Panc1 (cell line): ENCODE measurements around the gene ALG10. TPM values are rescaled to one million over a fixed set of nuclear protein-coding genes. Genes with fewer than 3 reads are reported as not detected.
"Not testable (repeated sequence)": the region's sequence is repeated elsewhere in the genome, so short reads cannot be mapped to it uniquely, and the experiment has no call there.

ENCODE experiments used
- ATAC-seq: fragments of 200-7000 bp; cut with Tn5 transposase; 2 replicates; pipeline ENCODE4 v1.9.1; 2020; ENCODE audit warnings: mild to moderate bottlenecking, moderate library complexity
- Bru-seq: library from RNA; stranded (reverse); fragments of 400-500 nt; gene quantifications from one replicate; lab custom pipeline; 2021; lab: Mats Ljungman, UMichigan
- BruChase-seq, 2 experiments: library from RNA; stranded (reverse); fragments of 400-500 nt; gene quantifications; one replicate each; lab custom pipeline; 2021; lab: Mats Ljungman, UMichigan
- BruUV-seq: library from RNA; stranded (reverse); fragments of 400-500 nt; replicated peaks from 2 replicates; lab custom pipeline; 2021; lab: Mats Ljungman, UMichigan
- CTCF ChIA-PET: fragments of 300-600 bp; sonication (Branson Sonifier 250); formaldehyde crosslinking; loops from one replicate; lab custom pipeline; 2022; ENCODE audit warnings: antibody characterized with exemption; lab: Charles Lee
- POLR2A ChIA-PET: fragments of 300-600 bp; sonication (Branson Sonifier 250); formaldehyde crosslinking; loops from one replicate; lab custom pipeline; 2022; ENCODE audit warnings: antibody characterized with exemption; lab: Charles Lee
- DNase-seq: peaks from one replicate; pipeline ENCODE4 v3.0.0-alpha.2; 2010; ENCODE audit warnings: low read depth, low spot score
- H3K27ac ChIP-seq: 2 replicates; pipeline ENCODE4 v1.5.1; 2011; ENCODE audit warnings: mild to moderate bottlenecking, low read length, inconsistent platforms
- H3K27me3 ChIP-seq: fragments of 200-500 bp; sonication (Bioruptor generic); 2 replicates; pipeline ENCODE4 v1.6.0; 2014; ENCODE audit warnings: low read length, inconsistent platforms; ENCODE audit not compliant: control insufficient read depth, insufficient read depth
- H3K36me3 ChIP-seq: fragments of 200-500 bp; sonication (Bioruptor generic); 2 replicates; pipeline ENCODE4 v1.5.1; 2014; ENCODE audit warnings: inconsistent platforms, mild to moderate bottlenecking, low read length, moderate library complexity; ENCODE audit not compliant: control insufficient read depth, insufficient read depth
- H3K4me1 ChIP-seq: 2 replicates; pipeline ENCODE4 v1.5.1; 2011; ENCODE audit warnings: inconsistent platforms, mild to moderate bottlenecking, low read length, moderate library complexity; ENCODE audit not compliant: control insufficient read depth, insufficient read depth
- H3K4me3 ChIP-seq, 2 experiments: 2 replicates each; pipeline ENCODE4 v1.5.1; 2011 to 2012; ENCODE audit warnings: low read depth in 2 of 2, low read length in 2 of 2, mild to moderate bottlenecking in 2 of 2, inconsistent platforms in 1 of 2, moderate library complexity in 1 of 2
- H3K9me3 ChIP-seq: fragments of 200-500 bp; sonication (Bioruptor generic); 2 replicates; pipeline ENCODE4 v1.5.1; 2014; ENCODE audit warnings: low read depth, mild to moderate bottlenecking, inconsistent platforms, low read length, moderate library complexity; ENCODE audit not compliant: control insufficient read depth, insufficient read depth
- POLR2AphosphoS5 ChIP-seq: IDR thresholded peaks from 2 replicates; pipeline ENCODE4 v1.6.1; 2012; ENCODE audit warnings: mild to moderate bottlenecking, low read depth, low read length, moderate library complexity
- SIN3A ChIP-seq: IDR thresholded peaks from 2 replicates; pipeline ENCODE4 v1.6.1; 2012; ENCODE audit warnings: low read depth, mild to moderate bottlenecking, low read length, moderate library complexity, borderline replicate concordance; ENCODE audit not compliant: insufficient read depth
- TCF7L2 ChIP-seq: IDR thresholded peaks from 2 replicates; pipeline ENCODE4 v1.6.1; 2011; ENCODE audit warnings: mild to moderate bottlenecking, low read depth, low read length, inconsistent platforms
- in situ Hi-C: cut with HindIII; loops from 2 replicates; pipeline ENCODE4 v1.10.0; 2016; ENCODE audit warnings: low sequenced_read_pairs, low pct_unique_long_range_greater_than_20kb
- intact Hi-C: fragments of 100-400 bp; cut with micrococcal nuclease; formaldehyde crosslinking; loops from one replicate; pipeline ENCODE4 v1.10.0; 2022; ENCODE audit not compliant: unreplicated experiment
- long read RNA-seq: library from polyadenylated mRNA; unstranded; transcript quantifications from one replicate; pipeline ENCODE4 v2.0.0, GENCODE V29; 2021; ENCODE audit not compliant: unreplicated experiment
- polyA plus RNA-seq: library from polyadenylated mRNA; unstranded; fragments of >200 nt; gene quantifications from one replicate; pipeline ENCODE4 v1.2.1, GENCODE V29; 2012; ENCODE audit warnings: missing spikeins; ENCODE audit not compliant: insufficient read length
- total RNA-seq: library from RNA; stranded (reverse); gene quantifications from one replicate; pipeline ENCODE4 v1.2.1, GENCODE V29; 2021; ENCODE audit not compliant: unreplicated experiment
- TF ChIP-seq, protein P1 (sequence below), 2 experiments: IDR thresholded peaks; 2 replicates each; pipeline ENCODE4 v1.6.1; 2011 to 2012; ENCODE audit warnings: low read depth in 2 of 2, control low read depth in 1 of 2, low read length in 1 of 2, mild to moderate bottlenecking in 1 of 2, moderate library complexity in 1 of 2; ENCODE audit not compliant: insufficient read depth in 1 of 2
- TF ChIP-seq, protein P2 (sequence below): fragments of 450-650 bp; IDR thresholded peaks from 2 replicates; pipeline ENCODE4 v1.5.1; 2017; ENCODE audit warnings: mild to moderate bottlenecking

ALG10 gene, protein sequence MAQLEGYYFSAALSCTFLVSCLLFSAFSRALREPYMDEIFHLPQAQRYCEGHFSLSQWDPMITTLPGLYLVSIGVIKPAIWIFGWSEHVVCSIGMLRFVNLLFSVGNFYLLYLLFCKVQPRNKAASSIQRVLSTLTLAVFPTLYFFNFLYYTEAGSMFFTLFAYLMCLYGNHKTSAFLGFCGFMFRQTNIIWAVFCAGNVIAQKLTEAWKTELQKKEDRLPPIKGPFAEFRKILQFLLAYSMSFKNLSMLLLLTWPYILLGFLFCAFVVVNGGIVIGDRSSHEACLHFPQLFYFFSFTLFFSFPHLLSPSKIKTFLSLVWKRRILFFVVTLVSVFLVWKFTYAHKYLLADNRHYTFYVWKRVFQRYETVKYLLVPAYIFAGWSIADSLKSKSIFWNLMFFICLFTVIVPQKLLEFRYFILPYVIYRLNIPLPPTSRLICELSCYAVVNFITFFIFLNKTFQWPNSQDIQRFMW
- total RNA-seq (10.3 TPM), Bru-seq, nascent RNA (percentile 72 among the genes with signal in this experiment), BruChase-seq, experiment 1, labeled RNA remaining after a 2-hour chase (percentile 89 among the genes with signal in this experiment), BruChase-seq, experiment 2, labeled RNA remaining after a 6-hour chase (percentile 92 among the genes with signal in this experiment)
- polyA plus RNA-seq = 2.4 TPM
- long read RNA-seq, partial matches to known transcripts = 1 of 3 reads
- long read RNA-seq, other reads (novel, unspliced or antisense) = 0 of 3 reads

DNA sequence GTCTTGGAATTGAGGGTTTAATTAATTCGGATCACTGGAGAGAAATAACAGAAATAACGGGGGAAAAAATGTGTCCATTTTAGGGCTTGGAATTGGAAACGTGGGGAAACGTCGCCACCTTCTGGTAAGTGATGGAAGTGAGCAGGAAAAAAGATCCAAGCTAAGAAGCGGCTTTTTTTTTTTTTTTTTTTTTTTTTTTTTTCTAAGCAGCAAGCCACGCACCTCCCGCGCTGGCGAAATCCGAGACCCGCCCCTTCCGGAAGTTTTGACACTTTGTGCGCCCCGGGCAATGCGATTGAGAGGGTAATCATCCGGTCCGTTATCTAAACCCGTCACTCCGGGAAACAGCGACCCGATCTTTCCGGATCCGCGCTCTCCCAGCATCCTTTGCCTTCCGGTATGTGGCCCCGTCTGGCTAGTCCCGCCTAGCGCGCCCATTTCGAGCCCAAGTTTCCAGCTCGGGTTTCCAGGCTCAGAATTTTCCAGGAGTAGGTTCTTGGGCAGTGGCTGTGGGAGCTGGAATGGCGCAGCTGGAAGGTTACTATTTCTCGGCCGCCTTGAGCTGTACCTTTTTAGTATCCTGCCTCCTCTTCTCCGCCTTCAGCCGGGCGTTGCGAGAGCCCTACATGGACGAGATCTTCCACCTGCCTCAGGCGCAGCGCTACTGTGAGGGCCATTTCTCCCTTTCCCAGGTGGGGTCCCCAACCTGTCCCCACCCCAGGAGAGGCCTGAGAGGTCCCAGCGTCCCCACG lies at the start of gene ALG10:
Gene ALG10 (plus strand): TSS at position 418 of the 752 bp plus-strand sequence. CDS start 104 bp downstream, at position 522.
- Histone ChIP-seq H3K4me1 (peaks cover 7% of the 10 kb centered on the region), H3K27me3 (peaks cover 3% of the 10 kb centered on the region; the same call in 1 of the 2 replicates), H3K9me3 (no peaks in the 10 kb centered on the region), H3K36me3 (no peaks in the 10 kb centered on the region), H3K27ac (peak within 1 kb of the TSS; percentile 88), H3K4me3 (peak within 1 kb of the TSS; percentile 79 to 96)
- intact Hi-C loops (loop anchor here (2.0 kb wide), 1 partner anchor 1075 kb away; no protein-coding TSS in a partner anchor), in situ Hi-C loops (no loop called here)
- POLR2A ChIA-PET = no interaction called here
- DNase-seq (peak; percentile 97), ATAC-seq (peak; percentile 100)
- CTCF ChIA-PET = interaction anchor here (0.6 to 1.5 kb wide), 5 partner anchors 66 to 1266 kb away, joined by 3 to 7 read pairs (median 5); no protein-coding TSS in a partner anchor
- peak; percentile 79 for TF ChIP-seq TCF7L2
- TF ChIP-seq, protein P1, sequence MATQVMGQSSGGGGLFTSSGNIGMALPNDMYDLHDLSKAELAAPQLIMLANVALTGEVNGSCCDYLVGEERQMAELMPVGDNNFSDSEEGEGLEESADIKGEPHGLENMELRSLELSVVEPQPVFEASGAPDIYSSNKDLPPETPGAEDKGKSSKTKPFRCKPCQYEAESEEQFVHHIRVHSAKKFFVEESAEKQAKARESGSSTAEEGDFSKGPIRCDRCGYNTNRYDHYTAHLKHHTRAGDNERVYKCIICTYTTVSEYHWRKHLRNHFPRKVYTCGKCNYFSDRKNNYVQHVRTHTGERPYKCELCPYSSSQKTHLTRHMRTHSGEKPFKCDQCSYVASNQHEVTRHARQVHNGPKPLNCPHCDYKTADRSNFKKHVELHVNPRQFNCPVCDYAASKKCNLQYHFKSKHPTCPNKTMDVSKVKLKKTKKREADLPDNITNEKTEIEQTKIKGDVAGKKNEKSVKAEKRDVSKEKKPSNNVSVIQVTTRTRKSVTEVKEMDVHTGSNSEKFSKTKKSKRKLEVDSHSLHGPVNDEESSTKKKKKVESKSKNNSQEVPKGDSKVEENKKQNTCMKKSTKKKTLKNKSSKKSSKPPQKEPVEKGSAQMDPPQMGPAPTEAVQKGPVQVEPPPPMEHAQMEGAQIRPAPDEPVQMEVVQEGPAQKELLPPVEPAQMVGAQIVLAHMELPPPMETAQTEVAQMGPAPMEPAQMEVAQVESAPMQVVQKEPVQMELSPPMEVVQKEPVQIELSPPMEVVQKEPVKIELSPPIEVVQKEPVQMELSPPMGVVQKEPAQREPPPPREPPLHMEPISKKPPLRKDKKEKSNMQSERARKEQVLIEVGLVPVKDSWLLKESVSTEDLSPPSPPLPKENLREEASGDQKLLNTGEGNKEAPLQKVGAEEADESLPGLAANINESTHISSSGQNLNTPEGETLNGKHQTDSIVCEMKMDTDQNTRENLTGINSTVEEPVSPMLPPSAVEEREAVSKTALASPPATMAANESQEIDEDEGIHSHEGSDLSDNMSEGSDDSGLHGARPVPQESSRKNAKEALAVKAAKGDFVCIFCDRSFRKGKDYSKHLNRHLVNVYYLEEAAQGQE (IDR thresholded peaks at IDR 0.05; ENCODE audit: insufficient read depth in 1 of 2, low read depth in 2 of 2, low read length in 1 of 2) = peak in 1 of 2 experiments; percentile 64; a peak in 2 of 4 replicates
- TF ChIP-seq SIN3A = peak; percentile 93
- TF ChIP-seq, protein P2, sequence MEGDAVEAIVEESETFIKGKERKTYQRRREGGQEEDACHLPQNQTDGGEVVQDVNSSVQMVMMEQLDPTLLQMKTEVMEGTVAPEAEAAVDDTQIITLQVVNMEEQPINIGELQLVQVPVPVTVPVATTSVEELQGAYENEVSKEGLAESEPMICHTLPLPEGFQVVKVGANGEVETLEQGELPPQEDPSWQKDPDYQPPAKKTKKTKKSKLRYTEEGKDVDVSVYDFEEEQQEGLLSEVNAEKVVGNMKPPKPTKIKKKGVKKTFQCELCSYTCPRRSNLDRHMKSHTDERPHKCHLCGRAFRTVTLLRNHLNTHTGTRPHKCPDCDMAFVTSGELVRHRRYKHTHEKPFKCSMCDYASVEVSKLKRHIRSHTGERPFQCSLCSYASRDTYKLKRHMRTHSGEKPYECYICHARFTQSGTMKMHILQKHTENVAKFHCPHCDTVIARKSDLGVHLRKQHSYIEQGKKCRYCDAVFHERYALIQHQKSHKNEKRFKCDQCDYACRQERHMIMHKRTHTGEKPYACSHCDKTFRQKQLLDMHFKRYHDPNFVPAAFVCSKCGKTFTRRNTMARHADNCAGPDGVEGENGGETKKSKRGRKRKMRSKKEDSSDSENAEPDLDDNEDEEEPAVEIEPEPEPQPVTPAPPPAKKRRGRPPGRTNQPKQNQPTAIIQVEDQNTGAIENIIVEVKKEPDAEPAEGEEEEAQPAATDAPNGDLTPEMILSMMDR = peak; percentile 61
- TF ChIP-seq POLR2AphosphoS5 = peak; percentile 90
- BruUV-seq = no TSS peak

DNA sequence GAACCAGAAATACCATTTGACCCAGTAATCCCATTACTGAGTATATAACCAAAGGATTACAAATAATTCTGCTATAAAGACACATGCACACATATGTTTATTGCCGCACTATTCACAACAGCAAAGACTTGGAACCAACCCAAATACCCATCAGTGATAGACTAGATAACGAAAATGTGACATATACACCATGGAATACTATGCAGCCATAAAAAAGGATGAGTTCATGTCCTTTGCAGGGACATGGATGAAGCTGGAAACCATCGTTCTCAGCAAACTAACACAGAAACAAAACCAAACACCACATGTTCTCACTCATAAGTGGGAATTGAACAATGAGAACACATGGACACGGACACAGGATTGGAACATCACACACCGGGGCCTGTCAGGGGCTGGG lies 49.4 kb upstream of the ALG10 start:
- H3K4me3 ChIP-seq, H3K9me3 ChIP-seq, H3K36me3 ChIP-seq, CTCF ChIA-PET, H3K27me3 ChIP-seq, H3K27ac ChIP-seq, in situ Hi-C loops, DNase-seq, H3K4me1 ChIP-seq, BruUV-seq, POLR2A ChIA-PET, ATAC-seq: not testable (repeated sequence)
- intact Hi-C loops = loop anchor here (10.0 kb wide), 1 partner anchor 778 kb away; no protein-coding TSS in a partner anchor
